Measurements from ENCODE around the gene STOX2.

The STOX2 gene

DNA sequence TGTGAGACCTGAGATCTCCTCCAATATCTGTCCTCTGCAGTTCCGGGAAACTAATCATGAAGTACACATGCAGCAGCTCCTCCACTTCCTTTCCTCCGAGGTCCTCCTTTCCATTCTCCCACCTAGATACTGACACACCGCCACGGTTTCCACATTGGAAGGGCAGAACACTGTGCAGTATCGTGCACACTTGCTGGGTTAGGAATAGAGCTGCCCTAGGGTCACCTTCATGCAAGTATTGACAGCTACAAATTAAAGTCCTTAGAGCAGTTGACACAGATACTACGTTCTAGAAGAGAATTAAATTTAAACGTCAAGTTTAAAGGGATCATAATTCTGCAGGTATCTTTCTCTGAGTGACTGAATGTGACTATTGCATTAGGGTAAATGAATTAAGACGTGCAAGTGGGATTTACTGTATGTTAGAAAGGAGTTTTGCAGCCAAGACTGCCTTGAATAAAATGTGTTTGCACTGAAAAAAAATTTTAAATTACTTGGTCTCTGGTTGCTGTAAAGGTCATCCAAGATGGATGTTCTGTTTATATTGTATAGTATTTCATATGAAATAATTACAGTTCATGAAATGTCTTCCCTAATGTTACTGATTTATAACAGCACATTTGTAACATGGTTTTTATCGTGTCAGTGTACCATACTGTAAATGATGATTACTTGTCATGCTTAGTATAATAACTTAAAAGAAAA, 117.7 kb downstream of the STOX2 start:
- H3K4me3 ChIP-seq (ENCODE audit: low read depth, low read length), result no peak overlapping the region
- DNase-seq (ENCODE audit: low read depth), result no peak
- TF ChIP-seq, protein P1, sequence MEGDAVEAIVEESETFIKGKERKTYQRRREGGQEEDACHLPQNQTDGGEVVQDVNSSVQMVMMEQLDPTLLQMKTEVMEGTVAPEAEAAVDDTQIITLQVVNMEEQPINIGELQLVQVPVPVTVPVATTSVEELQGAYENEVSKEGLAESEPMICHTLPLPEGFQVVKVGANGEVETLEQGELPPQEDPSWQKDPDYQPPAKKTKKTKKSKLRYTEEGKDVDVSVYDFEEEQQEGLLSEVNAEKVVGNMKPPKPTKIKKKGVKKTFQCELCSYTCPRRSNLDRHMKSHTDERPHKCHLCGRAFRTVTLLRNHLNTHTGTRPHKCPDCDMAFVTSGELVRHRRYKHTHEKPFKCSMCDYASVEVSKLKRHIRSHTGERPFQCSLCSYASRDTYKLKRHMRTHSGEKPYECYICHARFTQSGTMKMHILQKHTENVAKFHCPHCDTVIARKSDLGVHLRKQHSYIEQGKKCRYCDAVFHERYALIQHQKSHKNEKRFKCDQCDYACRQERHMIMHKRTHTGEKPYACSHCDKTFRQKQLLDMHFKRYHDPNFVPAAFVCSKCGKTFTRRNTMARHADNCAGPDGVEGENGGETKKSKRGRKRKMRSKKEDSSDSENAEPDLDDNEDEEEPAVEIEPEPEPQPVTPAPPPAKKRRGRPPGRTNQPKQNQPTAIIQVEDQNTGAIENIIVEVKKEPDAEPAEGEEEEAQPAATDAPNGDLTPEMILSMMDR (IDR thresholded peaks at IDR 0.05; ENCODE audit: control insufficient read depth, extremely low read depth, insufficient read depth), result no peak

DNA sequence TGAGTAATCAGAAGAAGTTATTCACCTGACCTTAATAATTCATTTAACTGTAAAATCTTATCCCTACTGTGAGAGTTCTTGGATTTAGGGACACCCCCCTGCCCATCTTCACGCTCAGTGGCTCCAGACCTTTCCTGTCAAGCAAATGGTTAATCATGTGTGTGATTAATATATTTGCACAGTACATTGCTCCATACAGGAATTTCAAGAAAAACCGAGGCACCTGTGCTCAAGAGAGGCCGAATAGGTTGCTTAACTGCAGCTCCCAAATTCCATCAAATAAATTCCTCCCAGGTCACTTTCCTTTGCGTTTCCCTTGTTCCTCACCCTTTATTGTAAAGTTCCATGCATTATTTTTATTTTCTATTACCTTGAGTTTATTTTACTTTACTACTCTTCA, 119.5 kb downstream of the STOX2 start:
- TF ChIP-seq, protein P1 (IDR thresholded peaks at IDR 0.05; ENCODE audit: control insufficient read depth, extremely low read depth, insufficient read depth), result no peak
- peak; percentile 31 for DNase-seq (ENCODE audit: low read depth)

DNA sequence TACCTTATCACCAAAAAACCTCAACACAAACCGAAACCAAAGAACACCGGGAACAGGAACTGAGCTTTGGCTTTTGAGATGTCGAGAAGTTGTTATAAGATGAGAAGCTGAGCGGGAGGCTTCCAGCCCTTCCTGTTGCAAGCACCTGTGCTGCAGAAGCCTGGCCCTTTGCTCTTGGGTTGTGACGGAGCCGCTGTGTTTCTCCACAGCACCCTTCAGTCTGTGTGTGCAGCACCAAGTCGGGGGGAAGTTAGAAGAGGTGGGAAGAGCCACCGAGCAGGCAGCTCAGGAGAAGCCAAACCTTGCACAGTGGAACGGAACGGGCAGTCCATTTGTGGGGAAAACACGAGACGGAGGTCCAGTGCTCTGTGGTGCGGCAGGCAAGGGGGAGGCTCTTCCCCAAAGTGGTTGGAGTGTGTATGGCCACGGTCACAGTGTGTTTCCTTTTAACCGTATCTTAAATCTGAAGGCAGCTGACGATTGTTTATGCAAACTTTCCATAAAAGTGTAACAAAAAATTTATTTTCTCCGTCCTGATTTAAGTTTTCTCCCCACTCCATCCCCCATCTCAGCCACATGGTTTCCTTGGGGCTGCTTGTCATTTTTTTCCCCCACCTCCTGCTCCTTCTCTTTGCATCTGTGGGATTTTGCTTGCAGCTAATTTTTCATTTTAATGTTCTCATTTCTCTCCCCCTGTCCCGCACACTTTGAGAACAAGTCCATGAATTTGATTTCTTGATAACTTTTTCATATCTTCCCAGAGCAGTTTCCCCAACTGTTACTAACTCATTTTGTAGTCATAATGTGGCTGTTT, 123.7 kb downstream of the STOX2 start:
- no peak for DNase-seq (ENCODE audit: low read depth)
- H3K4me3 ChIP-seq (ENCODE audit: low read depth, low read length), result no peak overlapping the region
- TF ChIP-seq, protein P1 (IDR thresholded peaks at IDR 0.05; ENCODE audit: control insufficient read depth, extremely low read depth, insufficient read depth), result no peak

More for the DNA sequence above, 119.5 kb downstream of the STOX2 start:
- H3K4me3 ChIP-seq (ENCODE audit: low read depth, low read length), result no peak overlapping the region

DNA sequence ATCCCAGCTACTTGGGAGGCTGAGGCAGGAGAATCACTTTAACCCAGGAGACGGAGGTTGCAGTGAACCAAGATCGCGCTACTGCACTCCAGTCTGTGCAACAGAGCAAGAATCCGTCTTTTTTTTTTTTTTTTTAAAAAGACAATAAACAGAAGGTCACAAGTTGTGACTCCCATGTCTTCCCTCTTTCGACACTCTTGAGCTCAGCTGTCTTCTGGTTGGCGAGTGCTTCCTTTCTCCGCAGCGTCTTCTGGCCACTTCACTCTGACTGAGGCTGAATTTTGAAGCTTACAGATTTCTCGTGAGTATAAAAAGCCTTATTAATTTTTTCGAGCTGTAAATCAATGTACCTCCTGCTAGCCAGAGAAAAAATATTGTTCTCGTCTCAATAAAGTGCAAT, 124.9 kb downstream of the STOX2 start:
- DNase-seq (ENCODE audit: low read depth), result no peak
- TF ChIP-seq, protein P1 (IDR thresholded peaks at IDR 0.05; ENCODE audit: control insufficient read depth, extremely low read depth, insufficient read depth), result no peak
- no peak overlapping the region for H3K4me3 ChIP-seq (ENCODE audit: low read depth, low read length)

DNA sequence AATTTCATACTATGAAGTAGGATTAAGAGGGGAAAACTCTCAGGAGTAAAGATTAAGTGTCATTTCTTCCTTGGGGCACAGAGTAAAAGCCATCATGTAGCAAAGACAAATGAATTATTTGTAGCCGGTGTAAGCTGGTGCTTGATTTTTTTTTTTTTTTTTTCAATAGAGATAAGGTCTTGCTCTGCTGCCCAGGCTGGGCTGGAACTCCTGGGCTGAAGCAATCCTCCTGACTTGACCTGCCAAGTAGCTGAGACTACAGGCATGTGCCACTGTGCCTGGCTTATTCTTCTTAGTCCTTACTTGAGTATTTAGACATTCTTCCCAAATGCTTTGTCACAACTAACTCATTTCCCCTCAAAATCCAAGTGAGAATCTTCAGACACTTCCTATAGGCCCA, 125.7 kb downstream of the STOX2 start:
- DNase-seq (ENCODE audit: low read depth), result no peak
- H3K4me3 ChIP-seq (ENCODE audit: low read depth, low read length), result no peak overlapping the region
- TF ChIP-seq, protein P1 (IDR thresholded peaks at IDR 0.05; ENCODE audit: control insufficient read depth, extremely low read depth, insufficient read depth), result no peak

DNA sequence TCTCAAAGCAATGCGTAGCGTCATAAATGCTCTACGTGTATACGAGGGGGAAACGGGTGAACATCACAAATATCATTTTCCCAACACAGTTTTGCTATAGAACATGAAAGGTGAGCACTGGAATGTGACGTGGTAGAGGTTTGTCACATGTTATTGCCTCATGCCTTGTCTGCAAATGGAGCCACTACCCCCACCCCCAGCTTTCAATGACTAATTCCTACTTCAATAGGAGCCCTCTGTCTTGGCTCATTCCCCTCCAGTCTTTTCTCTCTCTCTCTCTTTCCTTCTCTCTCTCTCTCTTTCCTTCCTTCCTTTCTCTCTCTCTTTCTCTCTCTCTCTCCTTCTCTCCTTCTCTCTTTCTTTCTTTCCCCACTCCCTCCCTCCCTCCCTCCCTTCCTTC, 127.0 kb downstream of the STOX2 start:
- DNase-seq (ENCODE audit: low read depth), result no peak
- TF ChIP-seq, protein P1 (IDR thresholded peaks at IDR 0.05; ENCODE audit: control insufficient read depth, extremely low read depth, insufficient read depth), result no peak
- H3K4me3 ChIP-seq (ENCODE audit: low read depth, low read length), result no peak overlapping the region
